ENCODE measurements around the gene TRAPPC3. TPM values are rescaled to one million over a fixed set of nuclear protein-coding genes. Genes with fewer than 3 reads are reported as not detected.

The TRAPPC3 gene
- total RNA-seq, 1 experiment from 2014 or later, result 64.6 TPM

GRCh38 chr1:36154335-36154734 is 5.0 kb upstream of the TRAPPC3 start:
- ChIA-PET CTCF (no interaction called here), POLR2A (interaction anchor here (0.7 kb wide), 1 partner anchor 9 kb away, joined by 3 read pairs; no protein-coding TSS in a partner anchor), RAD21 (ENCODE audit: low non-redundant PET in 1 of 2, low total read pairs in 2 of 2, uncharacterized antibody in 2 of 2, unreplicated experiment in 2 of 2) (no interaction called here)
- H3K4me3 ChIP-seq (replicated peaks in 1 of 2; ENCODE audit: low read depth in 1 of 2, low read length in 2 of 2), result no peak overlapping the region
- intact Hi-C loops (cut with micrococcal nuclease), result loop anchor here (5.0 to 10.0 kb wide), 2 partner anchors 230 to 268 kb away; partner anchors contain the start of gene STK40
- H3K9me2 ChIP-seq (ENCODE audit: insufficient read depth), result no peaks in the 10 kb centered on the region
- no peak overlapping the region for H3K4me2 ChIP-seq (ENCODE audit: low read length)
- no peaks in the 10 kb centered on the region for H3K9me3 ChIP-seq (ENCODE audit: control insufficient read depth in 1 of 2, insufficient read depth in 1 of 2, low read depth in 1 of 2, low read length in 2 of 2)
- H3K9ac ChIP-seq (ENCODE audit: low read length), result no peak overlapping the region
- H3K27ac ChIP-seq (ENCODE audit: low read depth, low read length), result no peak overlapping the region
- BruUV-seq (replicated peaks), result no TSS peak
- peaks cover 32% of the 10 kb centered on the region for H3K79me2 ChIP-seq (ENCODE audit: insufficient read depth, low read length)
- H3K36me3 ChIP-seq (ENCODE audit: control insufficient read depth in 1 of 2, insufficient read depth in 2 of 2, low read length in 2 of 2), result no peaks in the 10 kb centered on the region
- no peaks in the 10 kb centered on the region for H4K20me1 ChIP-seq (ENCODE audit: insufficient read depth)
- no peaks in the 10 kb centered on the region for H3K27me3 ChIP-seq (ENCODE audit: insufficient read depth, low read length)
- TF ChIP-seq ZFX (IDR thresholded peaks at IDR 0.05), result no peak
- no peak for TF ChIP-seq FOSL1 (IDR thresholded peaks at IDR 0.05; ENCODE audit: low read depth)
- no peak for TF ChIP-seq POLR2AphosphoS5 (IDR thresholded peaks at IDR 0.05; ENCODE audit: low read depth, low read length)
- TF ChIP-seq TCF7L2 (IDR thresholded peaks at IDR 0.05; ENCODE audit: borderline replicate concordance, extremely low read depth, insufficient read depth, insufficient read length), result no peak
- no peak for TF ChIP-seq MAX (IDR thresholded peaks at IDR 0.05)
- TF ChIP-seq ZNF274 (IDR thresholded peaks at IDR 0.05; ENCODE audit: low read depth, low read length), result no peak
- no peak for TF ChIP-seq ATF3 (IDR thresholded peaks at IDR 0.05)
- TF ChIP-seq SP1 (IDR thresholded peaks at IDR 0.05; ENCODE audit: low read depth), result no peak
- TF ChIP-seq EZH2 (IDR thresholded peaks at IDR 0.05), result no peak
- TF ChIP-seq SRF (IDR thresholded peaks at IDR 0.05; ENCODE audit: low read depth), result no peak
- ATAC-seq (no peak), DNase-seq (ENCODE audit: low read depth, low spot score) (no peak)
- no peak overlapping the region for H2AFZ ChIP-seq (ENCODE audit: low read depth, low read length, poor library complexity, severe bottlenecking)
- H3K4me1 ChIP-seq (ENCODE audit: control insufficient read depth in 1 of 2, insufficient read depth in 2 of 2, low read length in 2 of 2), result peaks cover 32 to 55% of the 10 kb centered on the region in 2 experiments

GRCh38 chr1:36153476-36153875 is 4.2 kb upstream of the TRAPPC3 start:
- no TSS peak for BruUV-seq (replicated peaks)
- Histone ChIP-seq H3K27ac (ENCODE audit: low read depth, low read length) (no peak overlapping the region), H3K9ac (ENCODE audit: low read length) (no peak overlapping the region), H3K4me3 (replicated peaks in 1 of 2; ENCODE audit: low read depth in 1 of 2, low read length in 2 of 2) (no peak overlapping the region), H3K79me2 (ENCODE audit: insufficient read depth, low read length) (peaks cover 33% of the 10 kb centered on the region), H3K4me2 (ENCODE audit: low read length) (no peak overlapping the region), H3K9me3 (ENCODE audit: control insufficient read depth in 1 of 2, insufficient read depth in 1 of 2, low read depth in 1 of 2, low read length in 2 of 2) (no peaks in the 10 kb centered on the region), H3K27me3 (ENCODE audit: insufficient read depth, low read length) (no peaks in the 10 kb centered on the region), H4K20me1 (ENCODE audit: insufficient read depth) (no peaks in the 10 kb centered on the region), H2AFZ (ENCODE audit: low read depth, low read length, poor library complexity, severe bottlenecking) (no peak overlapping the region), H3K9me2 (ENCODE audit: insufficient read depth) (no peaks in the 10 kb centered on the region), H3K36me3 (ENCODE audit: control insufficient read depth in 1 of 2, insufficient read depth in 2 of 2, low read length in 2 of 2) (no peaks in the 10 kb centered on the region), H3K4me1 (ENCODE audit: control insufficient read depth in 1 of 2, insufficient read depth in 2 of 2, low read length in 2 of 2) (peaks cover 32 to 55% of the 10 kb centered on the region in 2 experiments)
- ChIA-PET RAD21 (ENCODE audit: low non-redundant PET in 1 of 2, low total read pairs in 2 of 2, uncharacterized antibody in 2 of 2, unreplicated experiment in 2 of 2) (no interaction called here), POLR2A (no interaction called here), CTCF (no interaction called here)
- TF ChIP-seq POLR2A (IDR thresholded peaks at IDR 0.05; ENCODE audit: borderline replicate concordance, extremely low read depth, insufficient read depth, insufficient read length) (no peak), EZH2 (IDR thresholded peaks at IDR 0.05) (no peak), ATF3 (IDR thresholded peaks at IDR 0.05) (no peak), ZBTB33 (IDR thresholded peaks at IDR 0.05; ENCODE audit: extremely low read depth, insufficient replicate concordance, low read length) (no peak), CTCF (IDR thresholded peaks at IDR 0.05 in 2 of 3, conservative IDR thresholded peaks at IDR 0.05 in 1 of 3; ENCODE audit: borderline replicate concordance in 1 of 3, insufficient read depth in 1 of 3, low read depth in 2 of 3, low read length in 2 of 3) (no peak), YY1 (IDR thresholded peaks at IDR 0.05; ENCODE audit: extremely low read depth, insufficient replicate concordance, low read depth, low read length) (no peak), TCF7L2 (IDR thresholded peaks at IDR 0.05; ENCODE audit: borderline replicate concordance, extremely low read depth, insufficient read depth, insufficient read length) (no peak)
- intact Hi-C loops (cut with micrococcal nuclease), result loop anchor here (5.0 to 10.0 kb wide), 2 partner anchors 231 to 269 kb away; partner anchors contain the start of gene STK40
- ATAC-seq, result no peak
- no peak for DNase-seq (ENCODE audit: low read depth, low spot score)
